Measurements from ENCODE around the gene MGLL.

Gene MGLL

GRCh38 chr3:127755305-127755681 is 67.0 kb downstream of the MGLL start:
- no peaks in the 10 kb centered on the region for H4K20me1 ChIP-seq (ENCODE audit: insufficient read depth)
- H3K4me3 ChIP-seq (IDR thresholded peaks at IDR 0.05; ENCODE audit: insufficient read depth, low read depth, low read length): no peak overlapping the region
- no peak overlapping the region for H3K9ac ChIP-seq
- H3K4me1 ChIP-seq (ENCODE audit: low read depth, poor library complexity, severe bottlenecking): peaks cover 30% of the 10 kb centered on the region
- H3K27ac ChIP-seq: no peak overlapping the region
- no peak for TF ChIP-seq CTCF (conservative IDR thresholded peaks at IDR 0.05; ENCODE audit: low read depth, low read length)
- no peaks in the 10 kb centered on the region for H3K79me2 ChIP-seq (ENCODE audit: insufficient read depth, low read depth)
- H3K27me3 ChIP-seq (ENCODE audit: insufficient read depth, low read depth): no peaks in the 10 kb centered on the region
- H3K4me2 ChIP-seq: no peak overlapping the region
- no peaks in the 10 kb centered on the region for H3K36me3 ChIP-seq (ENCODE audit: insufficient read depth)
- no peak overlapping the region for H2AFZ ChIP-seq (ENCODE audit: low read depth)

DNA sequence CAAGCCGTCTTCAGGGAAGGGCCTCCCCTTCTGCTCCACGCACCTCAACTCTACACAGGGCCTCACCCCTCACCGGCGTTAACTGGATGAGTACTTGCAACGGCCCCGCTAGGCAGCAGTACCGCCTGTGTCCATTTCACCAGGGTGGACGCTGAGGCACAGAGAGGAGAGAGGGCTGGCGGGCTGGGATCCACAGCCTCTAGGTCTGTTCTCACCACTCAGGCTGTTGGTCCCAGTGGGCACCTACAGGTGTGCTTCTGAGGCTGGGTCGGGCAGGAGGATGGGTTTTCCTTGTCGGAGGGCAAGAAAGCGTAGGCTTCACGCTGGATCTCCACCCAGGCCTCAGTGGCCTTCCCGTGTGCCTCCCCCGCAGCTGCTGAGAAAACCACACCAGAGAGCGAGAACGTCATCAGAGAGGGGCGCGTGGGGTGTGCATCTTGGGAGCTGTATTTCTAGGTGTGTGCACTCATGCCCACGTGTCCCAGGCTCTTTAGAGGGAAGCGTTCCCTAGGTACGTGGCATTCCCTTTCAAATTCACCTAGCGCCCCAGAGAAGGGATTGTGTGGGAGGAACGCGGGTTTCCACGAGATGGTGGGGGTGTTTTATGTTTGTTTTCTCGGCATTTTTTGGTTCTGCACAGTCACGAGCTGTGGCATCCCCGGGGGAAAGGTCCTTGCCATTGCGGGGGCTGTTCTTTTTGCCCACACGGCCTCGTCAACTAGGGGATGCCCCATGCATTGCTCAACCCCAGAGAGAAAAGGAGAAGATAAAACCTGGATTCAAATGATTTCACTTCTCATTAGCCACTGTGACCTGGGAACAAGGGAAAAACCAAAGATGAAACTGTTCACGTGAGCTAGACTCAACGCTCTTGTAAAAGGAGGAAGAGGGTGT is 67.7 kb downstream of the MGLL start:
- peaks cover 36% of the 10 kb centered on the region for H3K4me1 ChIP-seq (ENCODE audit: low read depth, poor library complexity, severe bottlenecking)
- H3K4me3 ChIP-seq (IDR thresholded peaks at IDR 0.05; ENCODE audit: insufficient read depth, low read depth, low read length): no peak overlapping the region
- H3K27me3 ChIP-seq (ENCODE audit: insufficient read depth, low read depth): no peaks in the 10 kb centered on the region
- H3K79me2 ChIP-seq (ENCODE audit: insufficient read depth, low read depth): no peaks in the 10 kb centered on the region
- no peak overlapping the region for H3K4me2 ChIP-seq
- TF ChIP-seq CTCF (conservative IDR thresholded peaks at IDR 0.05; ENCODE audit: low read depth, low read length): no peak
- no peak overlapping the region for H2AFZ ChIP-seq (ENCODE audit: low read depth)
- no peaks in the 10 kb centered on the region for H3K36me3 ChIP-seq (ENCODE audit: insufficient read depth)
- no peak overlapping the region for H3K9ac ChIP-seq
- no peak overlapping the region for H3K27ac ChIP-seq
- H4K20me1 ChIP-seq (ENCODE audit: insufficient read depth): no peaks in the 10 kb centered on the region

- H2AFZ ChIP-seq (ENCODE audit: low read depth): no peak overlapping the region
- H3K36me3 ChIP-seq (ENCODE audit: insufficient read depth): no peaks in the 10 kb centered on the region
- H3K4me2 ChIP-seq: no peak overlapping the region
- H3K4me1 ChIP-seq (ENCODE audit: low read depth, poor library complexity, severe bottlenecking): peaks cover 43% of the 10 kb centered on the region
- H4K20me1 ChIP-seq (ENCODE audit: insufficient read depth): no peaks in the 10 kb centered on the region
- no peaks in the 10 kb centered on the region for H3K79me2 ChIP-seq (ENCODE audit: insufficient read depth, low read depth)
- no peak overlapping the region for H3K4me3 ChIP-seq (IDR thresholded peaks at IDR 0.05; ENCODE audit: insufficient read depth, low read depth, low read length)
- no peak overlapping the region for H3K27ac ChIP-seq
- no peak for TF ChIP-seq CTCF (conservative IDR thresholded peaks at IDR 0.05; ENCODE audit: low read depth, low read length)
- H3K9ac ChIP-seq: no peak overlapping the region
- H3K27me3 ChIP-seq (ENCODE audit: insufficient read depth, low read depth): no peaks in the 10 kb centered on the region
These were observed 68.4 kb downstream of the MGLL start for GRCh38 chr3:127753898-127754410.

GRCh38 chr3:127753338-127753737 is 69.0 kb downstream of the MGLL start:
- H3K4me2 ChIP-seq: no peak overlapping the region
- H3K79me2 ChIP-seq (ENCODE audit: insufficient read depth, low read depth): no peaks in the 10 kb centered on the region
- TF ChIP-seq CTCF (conservative IDR thresholded peaks at IDR 0.05; ENCODE audit: low read depth, low read length): no peak
- peaks cover 49% of the 10 kb centered on the region for H3K4me1 ChIP-seq (ENCODE audit: low read depth, poor library complexity, severe bottlenecking)
- no peak overlapping the region for H2AFZ ChIP-seq (ENCODE audit: low read depth)
- H3K9ac ChIP-seq: no peak overlapping the region
- H4K20me1 ChIP-seq (ENCODE audit: insufficient read depth): no peaks in the 10 kb centered on the region
- no peak overlapping the region for H3K4me3 ChIP-seq (IDR thresholded peaks at IDR 0.05; ENCODE audit: insufficient read depth, low read depth, low read length)
- H3K36me3 ChIP-seq (ENCODE audit: insufficient read depth): no peaks in the 10 kb centered on the region
- H3K27ac ChIP-seq: no peak overlapping the region
- H3K27me3 ChIP-seq (ENCODE audit: insufficient read depth, low read depth): no peaks in the 10 kb centered on the region

All from KMS-11 (cell line).